Right lobe of liver (tissue), 6 donors: ENCODE measurements around the gene ZBTB47. TPM values are rescaled to one million over a fixed set of nuclear protein-coding genes. Genes with fewer than 3 reads are reported as not detected.

ENCODE experiments used
- ATAC-seq, 4 donors: fragments of 200-7000 bp; cut with Tn5 transposase; one replicate each; pipeline ENCODE4 v1.9.1; 2020; ENCODE audit warnings: mild to moderate bottlenecking in 4 of 4, moderate library complexity in 4 of 4
- DNase-seq, 3 donors: peaks; one replicate each; pipeline ENCODE4 v3.0.0-alpha.2; 2020
- H3K27ac ChIP-seq, 3 donors: fragments of 200-600 bp; one replicate each; pipeline ENCODE4 v1.8.0; 2022
- H3K27me3 ChIP-seq, 2 donors: fragments of 200-600 bp; one replicate each; pipeline ENCODE4 v1.8.0; 2022
- H3K36me3 ChIP-seq, 4 donors: fragments of 200-600 bp; sonication (generic) in 1 of 4; one replicate each; pipeline versions ENCODE4 v1.5.1 to v1.8.0; 2017 to 2022; ENCODE audit warnings: control low read depth in 1 of 4
- H3K4me1 ChIP-seq, 4 donors: fragments of 200-600 bp; sonication (generic) in 1 of 4; one replicate each; pipeline versions ENCODE4 v1.5.1 to v1.8.0; 2017 to 2022; ENCODE audit warnings: control low read depth in 1 of 4
- H3K4me3 ChIP-seq, 3 donors: fragments of 200-600 bp; one replicate each; pipeline ENCODE4 v1.8.0; 2022
- H3K9me3 ChIP-seq, 4 donors: fragments of 200-600 bp; sonication (generic) in 1 of 4; one replicate each; pipeline versions ENCODE4 v1.5.1 to v1.8.0; 2017 to 2022; ENCODE audit warnings: control low read depth in 1 of 4
- POLR2A ChIP-seq: fragments of 450-650 bp; IDR thresholded peaks from one replicate; pipeline ENCODE4 v1.6.1; 2017; ENCODE audit warnings: antibody characterized with exemption, mild to moderate bottlenecking
- WGBS: methylation state at CpG from one replicate; pipeline ENCODE4 v1.1.6; 2018; ENCODE audit warnings: low coverage, low lambda C conversion rate; ENCODE audit not compliant: insufficient coverage; ENCODE audit errors: missing lambda C conversion rate; 5-methylcytosine and 5-hydroxymethylcytosine counted together
- intact Hi-C, 2 donors: fragments of 100-400 bp; cut with DNase I; formaldehyde crosslinking; loops; one replicate each; pipeline versions ENCODE4 v1.11.2 to v1.14.1; 2022
- total RNA-seq, 6 experiments: library from RNA; depleted of rRNA in 2 of 6; stranded (reverse); fragments of >200 nt in 2 of 6; fragmentation: NEBNext Ultra II Directional in 3 of 6; extraction: Animal tissue kit (Norgen Biotek cat#: 25700) in 3 of 6; gene quantifications; one replicate each; pipeline versions ENCODE4 v1.1.0 to v1.2.4, GENCODE V29; 2016 to 2023
- TF ChIP-seq, protein P1 (sequence below), 4 donors: fragments of 200-600 bp in 3 of 4; fragments of 450-650 bp in 1 of 4; IDR thresholded peaks; one replicate each; pipeline versions ENCODE4 v1.5.1 to v1.8.0; 2016 to 2022; ENCODE audit warnings: antibody characterized with exemption in 4 of 4, mild to moderate bottlenecking in 2 of 4
- donor health status: DM: no; HTN: yes; CAD: no.
- donor health status: DM: no; HTN: no; CAD: no.
- donor health status: DM: no; HTN: no; CAD: no.
- donor health status: DM: no; HTN: yes; CAD: no.
- donor health status: DM: no; HTN: yes; CAD: no.

Gene ZBTB47
- total RNA-seq, 6 experiments from 2014 or later, result 2.2 to 8.9 (median 4.9) TPM

DNA sequence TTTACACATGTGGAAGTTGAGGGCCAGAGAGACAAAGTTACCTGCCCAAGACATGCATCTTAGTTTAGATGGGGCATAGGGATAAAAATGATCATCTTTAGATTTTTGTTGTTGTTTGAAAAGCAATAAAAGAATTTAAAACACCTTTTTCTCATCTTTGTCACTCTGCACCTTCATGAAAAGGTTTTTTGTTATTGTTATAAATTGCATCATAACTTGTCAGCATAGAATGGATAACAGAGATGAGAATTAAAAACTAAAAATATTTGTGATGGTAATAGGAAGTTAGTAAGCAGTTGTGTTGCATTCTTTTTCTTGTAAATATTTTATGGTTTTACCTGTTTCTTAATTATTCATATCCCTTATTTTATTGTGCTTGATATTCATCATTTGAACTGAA lies 13.4 kb upstream of the ZBTB47 start:
- Histone ChIP-seq H3K4me3 (no peak overlapping the region), H3K4me1 (no peaks in the 10 kb centered on the region), H3K9me3 (no peaks in the 10 kb centered on the region), H3K27me3 (no peaks in the 10 kb centered on the region), H3K36me3 (peaks cover 0 to 95% (median 55%) of the 10 kb centered on the region in 4 donors), H3K27ac (no peak overlapping the region)
- intact Hi-C loops, result no loop called here
- DNase-seq (no peak), ATAC-seq (no peak)
- TF ChIP-seq, protein P1, sequence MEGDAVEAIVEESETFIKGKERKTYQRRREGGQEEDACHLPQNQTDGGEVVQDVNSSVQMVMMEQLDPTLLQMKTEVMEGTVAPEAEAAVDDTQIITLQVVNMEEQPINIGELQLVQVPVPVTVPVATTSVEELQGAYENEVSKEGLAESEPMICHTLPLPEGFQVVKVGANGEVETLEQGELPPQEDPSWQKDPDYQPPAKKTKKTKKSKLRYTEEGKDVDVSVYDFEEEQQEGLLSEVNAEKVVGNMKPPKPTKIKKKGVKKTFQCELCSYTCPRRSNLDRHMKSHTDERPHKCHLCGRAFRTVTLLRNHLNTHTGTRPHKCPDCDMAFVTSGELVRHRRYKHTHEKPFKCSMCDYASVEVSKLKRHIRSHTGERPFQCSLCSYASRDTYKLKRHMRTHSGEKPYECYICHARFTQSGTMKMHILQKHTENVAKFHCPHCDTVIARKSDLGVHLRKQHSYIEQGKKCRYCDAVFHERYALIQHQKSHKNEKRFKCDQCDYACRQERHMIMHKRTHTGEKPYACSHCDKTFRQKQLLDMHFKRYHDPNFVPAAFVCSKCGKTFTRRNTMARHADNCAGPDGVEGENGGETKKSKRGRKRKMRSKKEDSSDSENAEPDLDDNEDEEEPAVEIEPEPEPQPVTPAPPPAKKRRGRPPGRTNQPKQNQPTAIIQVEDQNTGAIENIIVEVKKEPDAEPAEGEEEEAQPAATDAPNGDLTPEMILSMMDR (IDR thresholded peaks at IDR 0.05), result no peak
- no peak for TF ChIP-seq POLR2A

DNA sequence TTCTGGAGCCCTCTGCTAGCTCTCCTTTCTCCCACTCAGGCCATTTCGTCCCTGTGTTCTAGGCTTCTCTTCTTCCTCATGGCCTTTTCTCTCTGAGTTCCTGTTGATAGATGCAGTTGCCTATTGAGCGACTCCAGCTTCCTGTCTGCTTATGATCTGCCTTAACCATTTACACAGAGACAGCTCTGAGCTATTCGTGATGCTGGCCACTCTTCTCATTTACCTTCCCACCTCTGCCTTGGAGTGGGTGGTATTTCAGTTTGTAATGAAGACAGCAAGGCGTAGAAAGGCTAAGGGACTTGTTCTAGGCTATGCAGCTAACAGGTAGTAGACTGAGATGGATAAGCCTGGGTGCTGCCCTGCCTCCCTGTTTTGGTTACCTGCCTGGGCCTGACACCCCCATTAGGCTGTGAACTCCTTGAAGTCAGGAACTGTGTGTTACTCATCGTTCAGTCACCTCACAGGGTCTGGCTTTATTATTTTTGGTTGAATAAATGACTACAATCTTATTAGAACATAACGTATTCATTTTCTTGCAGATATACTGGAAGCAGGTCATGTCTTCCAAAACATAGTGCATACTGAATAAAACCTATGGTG lies 12.6 kb upstream of the ZBTB47 start:
- DNase-seq (no peak), ATAC-seq (no peak)
- WGBS, result 69% methylated on average over 6 of the region's 6 CpGs
- H3K27ac ChIP-seq, result no peak overlapping the region
- H3K9me3 ChIP-seq, result no peaks in the 10 kb centered on the region
- no peaks in the 10 kb centered on the region for H3K4me1 ChIP-seq
- TF ChIP-seq, protein P1 (IDR thresholded peaks at IDR 0.05), result no peak
- no peak for TF ChIP-seq POLR2A
- H3K27me3 ChIP-seq, result no peaks in the 10 kb centered on the region
- peaks cover 0 to 95% (median 52%) of the 10 kb centered on the region in 4 donors for H3K36me3 ChIP-seq
- intact Hi-C loops, result no loop called here
- no peak overlapping the region for H3K4me3 ChIP-seq

DNA sequence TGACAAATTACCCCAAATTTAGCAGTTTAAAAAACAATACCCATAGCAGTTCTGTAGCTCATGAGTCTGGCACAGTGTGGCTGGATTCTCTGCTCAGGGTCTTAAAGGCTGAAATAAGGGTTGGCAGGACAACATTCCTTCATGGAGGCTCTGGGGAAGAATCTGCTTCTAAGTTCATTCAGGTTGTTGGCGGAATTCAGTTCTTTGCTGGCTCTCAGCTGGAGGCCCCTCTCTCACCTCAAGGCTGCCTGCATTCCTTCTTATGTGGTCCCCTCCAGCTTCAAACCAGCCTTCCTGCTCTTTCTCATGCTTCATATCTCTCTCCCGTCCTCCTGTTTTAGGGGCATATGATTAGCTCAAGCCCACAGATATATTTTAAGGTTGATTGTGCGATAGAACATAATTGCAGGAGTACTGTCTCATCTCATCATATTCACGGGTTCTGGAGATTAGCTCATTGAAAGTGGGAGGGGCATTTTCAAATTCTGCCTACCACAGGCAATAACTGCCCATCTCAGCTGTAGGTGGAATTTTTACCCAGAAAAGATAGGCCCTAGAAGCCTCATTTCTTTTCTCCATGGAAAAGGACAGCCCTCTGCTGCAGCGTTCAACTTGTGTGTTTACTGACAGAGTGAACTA lies 5.6 kb upstream of the ZBTB47 start:
- 85% methylated on average over 4 of the region's 5 CpGs for WGBS

DNA sequence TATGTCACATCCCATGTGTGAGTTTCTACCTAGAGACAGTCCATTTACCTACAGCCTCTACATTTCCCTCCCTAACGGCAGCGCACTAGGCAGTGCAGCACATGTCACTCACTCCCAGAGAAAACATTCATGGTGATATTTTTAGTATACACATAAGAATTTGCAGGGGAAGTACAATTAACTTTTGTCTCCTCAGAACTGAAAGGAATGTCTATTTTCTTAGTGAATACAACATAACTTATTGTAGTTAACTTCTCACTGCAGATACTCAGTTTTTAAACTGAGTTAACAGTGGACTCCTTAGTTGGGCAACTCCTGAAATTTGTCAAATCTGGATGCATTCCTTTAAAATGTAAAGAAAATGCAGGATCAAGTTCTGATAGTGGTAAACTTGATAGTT lies 4.5 kb upstream of the ZBTB47 start:
- 81% methylated on average over 2 of the region's 2 CpGs for whole genome bisulfite sequencing
- ATAC-seq (no peak), DNase-seq (no peak)
- Histone ChIP-seq H3K4me1 (peaks cover 0 to 14% (median 3%) of the 10 kb centered on the region in 4 donors), H3K9me3 (no peaks in the 10 kb centered on the region), H3K36me3 (peaks cover 0 to 42% (median 11%) of the 10 kb centered on the region in 4 donors), H3K27ac (no peak overlapping the region), H3K4me3 (no peak overlapping the region), H3K27me3 (no peaks in the 10 kb centered on the region)
- no peak for TF ChIP-seq POLR2A
- TF ChIP-seq, protein P1 (IDR thresholded peaks at IDR 0.05), result no peak
- intact Hi-C loops, result no loop called here

More for the DNA sequence above, 5.6 kb upstream of the ZBTB47 start:
- H3K9me3 ChIP-seq, result no peaks in the 10 kb centered on the region
- ATAC-seq (no peak), DNase-seq (no peak)
- peaks cover 0 to 53% (median 19%) of the 10 kb centered on the region in 4 donors for H3K36me3 ChIP-seq
- H3K4me3 ChIP-seq, result no peak overlapping the region
- TF ChIP-seq, protein P1 (IDR thresholded peaks at IDR 0.05), result no peak
- no peak for TF ChIP-seq POLR2A
- intact Hi-C loops, result no loop called here
- no peaks in the 10 kb centered on the region for H3K27me3 ChIP-seq
- H3K27ac ChIP-seq, result no peak overlapping the region
- peaks cover 0 to 4% (median 0%) of the 10 kb centered on the region in 4 donors for H3K4me1 ChIP-seq
